Tibial artery (tissue), 4 donors: ENCODE data around the gene UPF2.
"Not testable (repeated sequence)": the region's sequence is repeated elsewhere in the genome, so short reads cannot be mapped to it uniquely, and the experiment has no call there.

Experiments used
- DNase-seq, 2 donors: peaks; one replicate each; pipeline ENCODE4 v3.0.0-alpha.2; 2019
- H3K27ac ChIP-seq, 2 donors: fragments of 200-600 bp; sonication (generic) in 1 of 2; 1 replicate in 1 of 2; 2 replicates in 1 of 2; pipeline ENCODE4 v1.5.1; 2018 to 2019; ENCODE audit warnings: mild to moderate bottlenecking in 1 of 2
- H3K27me3 ChIP-seq, 2 donors: fragments of 200-600 bp; sonication (generic) in 1 of 2; one replicate each; pipeline versions ENCODE4 v1.5.1 to v1.6.0; 2016 to 2019
- H3K36me3 ChIP-seq, 3 donors: fragments of 200-600 bp; sonication (generic) in 2 of 3; one replicate each; pipeline ENCODE4 v1.5.1; 2016 to 2019; ENCODE audit warnings: mild to moderate bottlenecking in 2 of 3
- H3K4me1 ChIP-seq, 4 donors: fragments of 200-600 bp; sonication (generic) in 2 of 4; 1 replicate in 3 of 4; 2 replicates in 1 of 4; pipeline ENCODE4 v1.5.1; 2016 to 2019
- H3K4me3 ChIP-seq, 2 donors: fragments of 200-600 bp; sonication (generic) in 1 of 2; 1 replicate in 1 of 2; 2 replicates in 1 of 2; pipeline ENCODE4 v1.5.1; 2018 to 2019; ENCODE audit warnings: mild to moderate bottlenecking in 2 of 2
- H3K9me3 ChIP-seq, 3 donors: fragments of 200-600 bp; sonication (generic) in 1 of 3; one replicate each; pipeline ENCODE4 v1.5.1; 2016 to 2019
- intact Hi-C: fragments of 100-400 bp; cut with DNase I; formaldehyde crosslinking; loops from one replicate; pipeline ENCODE4 v1.15.0; 2023; ENCODE audit warnings: low total_unique reads
- TF ChIP-seq, protein P1 (sequence below), 2 experiments: fragments of 200-600 bp in 1 of 2; fragments of 450-650 bp in 1 of 2; IDR thresholded peaks; one replicate each; pipeline ENCODE4 v1.5.1; 2017 to 2019; ENCODE audit warnings: antibody characterized with exemption in 2 of 2, mild to moderate bottlenecking in 1 of 2, moderate library complexity in 1 of 2

UPF2 gene

DNA sequence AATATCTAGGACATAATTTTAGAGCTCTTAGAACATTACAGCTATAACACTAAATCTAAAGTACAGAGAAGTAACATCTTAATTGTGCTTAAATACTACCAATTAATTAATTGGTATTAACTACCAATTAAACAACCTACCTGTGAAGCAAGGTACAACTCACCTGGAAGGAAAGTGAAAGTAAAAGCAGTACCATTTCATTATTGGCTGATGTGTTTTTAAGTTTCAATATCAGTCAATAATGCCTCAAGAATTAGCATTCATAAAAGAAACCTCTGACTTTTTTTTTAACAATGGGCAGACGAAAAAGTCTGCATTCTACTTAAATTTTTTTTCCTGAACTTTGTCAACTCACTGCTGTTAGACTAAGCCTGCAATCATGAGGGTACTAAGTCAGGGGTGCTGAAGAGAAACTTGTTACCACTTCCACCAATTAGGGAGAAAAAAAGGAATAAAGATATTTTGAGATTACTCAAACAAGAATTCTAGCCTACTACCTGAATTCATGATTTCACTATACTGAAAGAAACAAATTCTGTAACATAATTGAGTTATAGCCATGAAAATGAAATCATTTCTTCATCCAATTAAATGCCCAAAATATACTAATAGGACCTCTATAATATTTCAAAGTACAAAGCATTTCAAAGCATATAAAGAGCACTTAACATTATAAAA lies 19.9 kb downstream of the UPF2 start:
- DNase-seq: no peak
- no peak overlapping the region for H3K4me3 ChIP-seq
- TF ChIP-seq, protein P1, sequence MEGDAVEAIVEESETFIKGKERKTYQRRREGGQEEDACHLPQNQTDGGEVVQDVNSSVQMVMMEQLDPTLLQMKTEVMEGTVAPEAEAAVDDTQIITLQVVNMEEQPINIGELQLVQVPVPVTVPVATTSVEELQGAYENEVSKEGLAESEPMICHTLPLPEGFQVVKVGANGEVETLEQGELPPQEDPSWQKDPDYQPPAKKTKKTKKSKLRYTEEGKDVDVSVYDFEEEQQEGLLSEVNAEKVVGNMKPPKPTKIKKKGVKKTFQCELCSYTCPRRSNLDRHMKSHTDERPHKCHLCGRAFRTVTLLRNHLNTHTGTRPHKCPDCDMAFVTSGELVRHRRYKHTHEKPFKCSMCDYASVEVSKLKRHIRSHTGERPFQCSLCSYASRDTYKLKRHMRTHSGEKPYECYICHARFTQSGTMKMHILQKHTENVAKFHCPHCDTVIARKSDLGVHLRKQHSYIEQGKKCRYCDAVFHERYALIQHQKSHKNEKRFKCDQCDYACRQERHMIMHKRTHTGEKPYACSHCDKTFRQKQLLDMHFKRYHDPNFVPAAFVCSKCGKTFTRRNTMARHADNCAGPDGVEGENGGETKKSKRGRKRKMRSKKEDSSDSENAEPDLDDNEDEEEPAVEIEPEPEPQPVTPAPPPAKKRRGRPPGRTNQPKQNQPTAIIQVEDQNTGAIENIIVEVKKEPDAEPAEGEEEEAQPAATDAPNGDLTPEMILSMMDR (IDR thresholded peaks at IDR 0.05): no peak

DNA sequence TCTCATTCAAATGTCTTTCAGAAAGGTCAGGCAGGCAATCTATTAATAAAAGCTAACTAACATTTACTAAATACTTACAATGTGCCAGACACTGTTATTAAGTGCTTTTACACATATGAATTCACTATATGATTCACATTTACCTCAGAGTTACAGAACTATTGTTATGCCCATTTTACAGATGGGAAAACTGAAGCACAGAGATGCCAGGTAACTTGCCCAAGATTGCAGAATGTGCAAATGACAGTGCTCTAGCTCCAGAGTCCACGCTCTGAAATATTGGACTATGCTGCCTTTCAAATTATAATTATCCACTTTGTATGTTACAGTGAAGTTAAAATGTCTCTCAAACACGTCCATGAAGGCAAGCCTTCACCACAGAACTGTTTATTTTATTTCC lies 22.0 kb downstream of the UPF2 start:
- intact Hi-C loops: no loop called here
- DNase-seq: no peak
- Histone ChIP-seq H3K36me3 (peaks cover 0 to 6% (median 0%) of the 10 kb centered on the region in 3 donors), H3K4me3 (no peak overlapping the region), H3K4me1 (peaks cover 0 to 10% (median 2%) of the 10 kb centered on the region in 4 donors), H3K9me3 (no peaks in the 10 kb centered on the region), H3K27me3 (no peaks in the 10 kb centered on the region), H3K27ac (no peak overlapping the region)
- TF ChIP-seq, protein P1 (IDR thresholded peaks at IDR 0.05): no peak

More for the DNA sequence above, 19.9 kb downstream of the UPF2 start:
- H3K27ac ChIP-seq: no peak overlapping the region
- peaks cover 0 to 12% (median 2%) of the 10 kb centered on the region in 4 donors for H3K4me1 ChIP-seq
- no peaks in the 10 kb centered on the region for H3K27me3 ChIP-seq
- peaks cover under 1 to 12% (median under 1%) of the 10 kb centered on the region in 3 donors for H3K36me3 ChIP-seq
- no peaks in the 10 kb centered on the region for H3K9me3 ChIP-seq
- intact Hi-C loops: no loop called here

DNA sequence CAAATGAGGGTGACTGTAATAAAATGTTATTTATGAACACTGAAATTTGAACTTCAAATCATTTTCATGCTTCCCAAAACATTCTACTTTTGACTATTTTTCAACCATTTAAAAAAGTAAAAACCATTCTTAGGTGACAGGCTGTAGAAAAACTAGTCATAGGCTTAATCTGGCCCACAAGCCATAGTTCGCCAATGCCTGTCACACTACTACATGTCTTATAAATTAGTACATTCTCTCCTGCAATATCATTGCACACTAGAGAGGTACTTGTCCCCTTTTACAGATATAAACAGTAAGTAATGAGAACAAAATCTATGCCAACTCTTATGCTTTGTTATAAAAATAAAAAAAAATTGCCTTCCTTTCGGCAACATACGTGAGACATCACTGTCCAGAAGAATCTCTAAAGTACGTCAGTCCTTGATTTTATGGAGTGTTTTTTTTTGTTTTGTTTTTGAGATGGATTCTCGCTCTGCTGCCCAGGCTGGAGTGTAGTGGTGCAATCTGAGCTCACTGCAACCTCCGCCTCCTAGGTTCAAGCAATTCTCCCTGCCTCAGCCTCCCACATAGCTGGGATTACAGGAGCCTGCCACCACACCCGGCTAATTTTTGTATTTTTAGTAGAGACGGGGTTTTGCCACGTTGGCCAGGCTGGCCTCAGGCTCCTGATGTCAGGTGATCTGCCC lies 23.2 kb downstream of the UPF2 start:
- no peak overlapping the region for H3K27ac ChIP-seq

DNA sequence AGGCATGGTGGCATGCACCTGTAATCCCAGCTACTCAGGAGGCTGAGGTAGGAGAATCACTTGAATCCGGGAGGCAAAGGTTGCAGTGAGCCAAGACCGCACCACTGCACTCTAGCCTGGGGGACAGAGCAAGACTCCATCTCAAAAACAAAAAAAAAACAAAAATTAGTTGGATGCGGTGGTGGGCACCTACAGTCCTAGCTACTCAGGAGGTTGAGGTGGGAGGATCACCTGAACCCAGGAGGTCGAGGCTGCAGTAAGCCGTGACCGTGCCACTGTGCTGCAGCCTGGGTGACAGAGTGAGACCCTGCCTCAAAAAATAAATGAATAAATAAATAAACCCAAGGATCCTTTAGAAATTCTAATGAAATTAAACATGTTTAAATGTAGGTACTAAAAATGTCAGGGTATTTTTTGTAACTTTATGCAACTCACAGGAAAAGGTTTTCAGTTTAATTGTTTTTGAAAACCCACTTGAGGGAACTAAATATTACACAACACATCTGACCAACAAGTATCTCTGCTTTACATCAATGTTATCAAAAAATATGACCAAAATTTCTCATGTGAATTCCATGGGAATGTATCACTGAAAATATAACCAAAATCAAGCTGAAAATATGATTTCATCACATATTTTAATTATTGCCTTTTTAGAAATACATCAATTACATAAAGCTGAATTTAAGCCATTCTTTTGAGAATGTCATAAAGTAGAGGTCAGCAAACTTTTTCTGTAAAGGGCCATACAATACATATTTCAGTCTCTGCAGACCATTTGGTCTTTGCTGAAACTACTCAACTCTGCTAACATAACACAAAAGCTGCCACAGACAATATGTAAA lies 23.9 kb downstream of the UPF2 start:
- no peak overlapping the region for H3K27ac ChIP-seq

More for the DNA sequence above, 23.2 kb downstream of the UPF2 start:
- Histone ChIP-seq H3K9me3 (no peaks in the 10 kb centered on the region), H3K36me3 (peaks cover 0 to 6% (median 0%) of the 10 kb centered on the region in 3 donors), H3K27me3 (no peaks in the 10 kb centered on the region), H3K4me3 (no peak overlapping the region), H3K4me1 (peaks cover 0 to 10% (median 2%) of the 10 kb centered on the region in 4 donors)
- TF ChIP-seq, protein P1 (IDR thresholded peaks at IDR 0.05): no peak
- intact Hi-C loops: no loop called here
- DNase-seq: no peak

DNA sequence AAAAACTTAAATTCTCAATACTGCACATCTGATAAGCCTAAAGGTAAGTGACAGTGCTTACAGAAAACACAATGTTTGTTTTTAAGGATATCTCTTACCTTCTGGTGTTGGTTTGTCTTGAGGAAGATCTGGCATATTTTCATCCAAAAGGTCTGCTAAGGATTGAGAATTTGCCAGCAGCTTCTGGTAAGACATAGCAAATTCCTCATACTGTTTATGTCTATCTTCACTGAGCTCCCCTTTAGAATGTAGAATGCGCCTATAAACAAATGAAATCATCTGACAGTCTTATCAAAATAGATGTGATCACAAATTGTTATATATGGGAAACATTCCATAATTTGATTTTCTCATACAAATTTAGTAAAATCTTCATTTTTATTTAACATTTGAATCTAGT lies 28.7 kb downstream of the UPF2 start:
- peaks cover 0 to 7% (median 0%) of the 10 kb centered on the region in 4 donors for H3K4me1 ChIP-seq
- no peak for DNase-seq
- TF ChIP-seq, protein P1 (IDR thresholded peaks at IDR 0.05): no peak
- intact Hi-C loops: no loop called here
- no peaks in the 10 kb centered on the region for H3K27me3 ChIP-seq
- H3K9me3 ChIP-seq: peaks cover 0 to 5% (median 0%) of the 10 kb centered on the region in 3 donors
- H3K36me3 ChIP-seq: peaks cover 17 to 46% (median 39%) of the 10 kb centered on the region in 3 donors
- H3K4me3 ChIP-seq: no peak overlapping the region
- no peak overlapping the region for H3K27ac ChIP-seq

More for the DNA sequence above, 23.9 kb downstream of the UPF2 start:
- peaks cover 0 to 10% (median 2%) of the 10 kb centered on the region in 4 donors for H3K4me1 ChIP-seq
- intact Hi-C loops: no loop called here
- H3K36me3 ChIP-seq: peaks cover 0 to 10% (median 2%) of the 10 kb centered on the region in 3 donors
- TF ChIP-seq, protein P1 (IDR thresholded peaks at IDR 0.05): no peak
- no peak overlapping the region for H3K4me3 ChIP-seq
- no peaks in the 10 kb centered on the region for H3K9me3 ChIP-seq
- no peaks in the 10 kb centered on the region for H3K27me3 ChIP-seq
- DNase-seq: no peak

DNA sequence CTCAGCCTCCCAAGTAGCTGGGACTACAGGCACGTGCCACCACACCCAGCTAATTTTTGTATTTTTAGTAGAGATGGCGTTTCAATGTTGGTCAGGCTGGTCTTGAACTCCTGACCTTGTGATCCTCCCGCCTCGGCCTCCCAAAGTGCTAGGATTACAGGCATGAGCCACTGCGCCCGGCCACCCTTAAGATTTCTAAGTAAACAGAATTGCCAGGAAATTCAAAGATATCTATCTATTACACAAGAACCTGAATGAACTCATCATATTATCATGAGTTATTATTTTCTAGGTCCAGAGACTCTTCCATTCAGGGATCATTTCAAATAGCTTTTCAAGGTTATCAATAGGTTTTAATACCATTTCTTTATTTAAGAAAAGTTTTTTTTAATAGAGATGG lies 29.2 kb downstream of the UPF2 start:
- H3K36me3 ChIP-seq: peaks cover 17 to 52% (median 44%) of the 10 kb centered on the region in 3 donors
- intact Hi-C loops, H3K27me3 ChIP-seq, DNase-seq, H3K9me3 ChIP-seq, H3K4me3 ChIP-seq, H3K4me1 ChIP-seq, H3K27ac ChIP-seq: not testable (repeated sequence)
